GM21786 (cell line): ENCODE results near the gene VCL.
"Not testable (repeated sequence)": the region's sequence is repeated elsewhere in the genome, so short reads cannot be mapped to it uniquely, and the experiment has no call there.

ENCODE experiments used
- ATAC-seq: cut with Tn5 transposase; IDR thresholded peaks from one replicate; pipeline ENCODE4 v1.9.1; 2021; ENCODE audit not compliant: unreplicated experiment

The VCL gene

GRCh38 chr10:73971636-73972354, 26.1 kb upstream of the VCL start:
- ATAC-seq, result no peak

- ATAC-seq, result no peak
These were observed 24.5 kb upstream of the VCL start for GRCh38 chr10:73973427-73973826.

GRCh38 chr10:73974309-73974946, 23.5 kb upstream of the VCL start:
- ATAC-seq, result no peak

GRCh38 chr10:73975388-73975787, 22.5 kb upstream of the VCL start:
- no peak for ATAC-seq

GRCh38 chr10:73979141-73979808, 18.6 kb upstream of the VCL start:
- ATAC-seq, result no peak

- ATAC-seq, result no peak
These were observed 18.0 kb upstream of the VCL start for GRCh38 chr10:73979809-73980433.

GRCh38 chr10:73981812-73982211, 16.1 kb upstream of the VCL start:
- no peak for ATAC-seq

- ATAC-seq, result no peak
These were observed 14.5 kb upstream of the VCL start for GRCh38 chr10:73983096-73984047.

- ATAC-seq, result no peak
These were observed 8.2 kb upstream of the VCL start for GRCh38 chr10:73989594-73990150.

- ATAC-seq, result no peak
These were observed 6.6 kb upstream of the VCL start for GRCh38 chr10:73991203-73991883.

GRCh38 chr10:73991884-73992245, 6.1 kb upstream of the VCL start:
- ATAC-seq, result no peak

- no peak for ATAC-seq
These were observed 4.8 kb upstream of the VCL start for GRCh38 chr10:73992899-73993788.

- ATAC-seq, result no peak
These were observed 2.9 kb upstream of the VCL start for GRCh38 chr10:73995035-73995358.

GRCh38 chr10:73997461-73997786, 492 bp upstream of the VCL start:
- ATAC-seq, result peak; percentile 65

- no peak for ATAC-seq
These were observed 660 bp downstream of the VCL start for GRCh38 chr10:73998623-73998928.

GRCh38 chr10:73998929-73999691, 1.2 kb downstream of the VCL start:
- no peak for ATAC-seq

GRCh38 chr10:73999703-74000102, 1.8 kb downstream of the VCL start:
- ATAC-seq, result no peak

- not testable (repeated sequence) for ATAC-seq
These were observed 2.3 kb downstream of the VCL start for GRCh38 chr10:74000244-74000643.
